OCI-LY3 (cell line): ENCODE results near the gene NR3C2.

Source experiments
- H2AFZ ChIP-seq: fragments of 200-600, 300-600 bp; shearing (Covaris generic); 2 replicates; pipeline ENCODE4 v1.6.0; 2014; ENCODE audit warnings: antibody characterized with exemption, low read depth, low read length
- H3K27ac ChIP-seq: fragments of 200-600, 300-600 bp; sonication (generic); 2 replicates; pipeline ENCODE4 v1.5.1; 2014; ENCODE audit warnings: mild to moderate bottlenecking, low read length, moderate library complexity, mixed read lengths
- H3K27me3 ChIP-seq: fragments of 200-600, 300-600 bp; sonication (generic); 2 replicates; pipeline ENCODE4 v1.6.1; 2014; ENCODE audit warnings: low read depth, low read length, mixed read lengths
- H3K36me3 ChIP-seq: fragments of 200-600, 300-600 bp; sonication (generic); replicated peaks from 2 replicates; pipeline ENCODE3; 2014; ENCODE audit warnings: low read depth, low read length, mixed read lengths
- H3K4me1 ChIP-seq: fragments of 300-600, 200-600 bp; sonication (generic); 2 replicates; pipeline ENCODE4 v1.6.1; 2014; ENCODE audit warnings: low read length, mixed read lengths
- H3K4me2 ChIP-seq: fragments of 200-600, 300-600 bp; sonication (generic); 2 replicates; pipeline ENCODE4 v1.6.1; 2014; ENCODE audit warnings: low read length, mixed read lengths
- H3K4me3 ChIP-seq: fragments of 300-600, 200-600 bp; sonication (generic); 2 replicates; pipeline ENCODE4 v1.5.1; 2014; ENCODE audit warnings: antibody characterized with exemption, mild to moderate bottlenecking, low read length, moderate library complexity
- H3K79me2 ChIP-seq: fragments of 300-600, 200-600 bp; shearing (Covaris generic); 2 replicates; pipeline ENCODE4 v1.6.1; 2014; ENCODE audit warnings: mild to moderate bottlenecking, low read length, mixed read lengths
- H3K9ac ChIP-seq: fragments of 300-600, 200-600 bp; shearing (Covaris generic); 2 replicates; pipeline ENCODE4 v1.6.0; 2014; ENCODE audit warnings: mild to moderate bottlenecking, low read length, moderate library complexity
- H3K9me3 ChIP-seq: fragments of 200-600, 300-600 bp; shearing (Covaris generic); 2 replicates; pipeline ENCODE4 v1.6.1; 2014; ENCODE audit warnings: low read length, mixed read lengths; ENCODE audit not compliant: insufficient read depth
- H4K20me1 ChIP-seq: fragments of 200-600, 300-600 bp; sonication (generic); 2 replicates; pipeline ENCODE4 v1.6.1; 2016; ENCODE audit warnings: low read length, mixed read lengths; ENCODE audit not compliant: insufficient read depth
- CTCF ChIP-seq: fragments of 200-600, 300-600 bp; sonication (generic); IDR thresholded peaks from 2 replicates; pipeline ENCODE4 v1.5.1; 2014; ENCODE audit warnings: antibody characterized with exemption, low read length, low read depth
- EZH2phosphoT487 ChIP-seq: fragments of 200-600 bp; shearing (Covaris generic); IDR thresholded peaks from 2 replicates; pipeline ENCODE4 v1.6.1; 2018; ENCODE audit warnings: antibody characterized with exemption, mixed run types, low read depth

NR3C2 gene

GRCh38 chr4:148240241-148240640 lies 202.0 kb downstream of the NR3C2 start:
- no peaks in the 10 kb centered on the region for H3K4me1 ChIP-seq
- H3K9me3 ChIP-seq: no peaks in the 10 kb centered on the region
- no peak overlapping the region for H3K4me2 ChIP-seq
- no peaks in the 10 kb centered on the region for H3K79me2 ChIP-seq
- H3K4me3 ChIP-seq: no peak overlapping the region
- H3K9ac ChIP-seq: no peak overlapping the region
- no peak overlapping the region for H2AFZ ChIP-seq
- no peaks in the 10 kb centered on the region for H3K27me3 ChIP-seq
- H3K27ac ChIP-seq: no peak overlapping the region
- H3K36me3 ChIP-seq: no peaks in the 10 kb centered on the region
- no peak for TF ChIP-seq EZH2phosphoT487
- no peaks in the 10 kb centered on the region for H4K20me1 ChIP-seq

DNA sequence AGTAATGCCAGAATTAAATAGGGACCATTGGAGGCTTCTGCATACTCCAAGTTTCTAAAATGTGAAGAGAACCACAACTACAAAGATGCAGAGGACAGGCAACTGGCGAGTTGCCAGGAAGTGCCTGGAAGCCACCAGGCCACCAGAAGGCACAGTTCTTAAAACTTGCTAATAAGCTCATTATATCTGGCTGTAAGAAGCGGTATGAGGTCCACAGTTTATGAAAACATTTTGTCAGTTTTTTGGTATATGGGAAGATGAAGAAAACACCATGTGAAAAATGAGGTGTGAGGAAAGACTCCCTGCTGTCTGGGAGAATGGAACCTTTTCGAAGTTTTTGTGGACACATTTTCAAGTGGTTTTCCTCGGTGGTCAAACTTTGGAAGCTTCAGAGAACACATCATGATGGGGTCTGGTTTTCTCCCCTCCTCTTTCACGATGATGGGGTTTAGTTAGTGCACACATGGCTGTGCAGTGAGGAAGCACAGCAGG lies 202.7 kb downstream of the NR3C2 start:
- Histone ChIP-seq H3K36me3 (no peaks in the 10 kb centered on the region), H3K27me3 (no peaks in the 10 kb centered on the region), H3K4me1 (no peaks in the 10 kb centered on the region), H3K79me2 (no peaks in the 10 kb centered on the region), H3K9me3 (no peaks in the 10 kb centered on the region), H4K20me1 (no peaks in the 10 kb centered on the region), H3K9ac (no peak overlapping the region), H3K4me2 (no peak overlapping the region), H3K4me3 (no peak overlapping the region), H3K27ac (no peak overlapping the region), H2AFZ (no peak overlapping the region)
- TF ChIP-seq EZH2phosphoT487 (no peak), CTCF (no peak)

DNA sequence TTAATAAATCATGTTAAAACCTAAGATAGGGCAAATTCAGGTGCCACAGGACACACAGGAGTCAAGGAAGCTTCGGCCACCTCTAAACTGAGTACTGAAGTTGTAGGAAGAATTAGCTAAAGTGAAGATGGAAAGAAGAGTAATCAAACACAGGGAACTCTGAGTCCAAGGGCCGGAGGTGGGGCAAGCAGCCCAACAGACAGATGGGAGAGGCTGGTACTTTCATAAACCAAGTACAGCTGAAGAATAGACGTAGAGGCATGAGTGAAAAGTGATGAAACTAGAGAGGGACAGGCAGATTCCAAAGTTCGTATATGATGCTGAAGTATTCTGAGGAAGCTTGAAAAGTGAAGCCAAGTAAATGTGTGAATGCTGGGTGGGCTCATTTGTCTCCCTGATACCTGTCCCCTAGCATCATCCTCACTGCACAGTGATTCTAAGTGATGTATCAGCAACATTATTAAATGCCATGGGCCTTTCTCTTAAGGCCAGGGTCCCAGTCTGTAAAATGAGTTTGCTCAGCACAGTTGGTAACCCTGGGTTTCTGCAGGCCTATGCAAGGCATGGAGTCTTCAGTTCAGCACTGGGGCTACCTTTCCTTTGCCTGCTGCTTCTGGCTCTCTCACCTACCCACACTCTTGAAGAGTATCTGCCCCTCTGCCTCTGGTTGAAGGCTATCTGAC lies 203.3 kb downstream of the NR3C2 start:
- Histone ChIP-seq H3K4me3 (no peak overlapping the region), H3K79me2 (no peaks in the 10 kb centered on the region), H2AFZ (no peak overlapping the region), H3K9ac (no peak overlapping the region), H3K27me3 (no peaks in the 10 kb centered on the region), H3K4me2 (no peak overlapping the region), H3K27ac (no peak overlapping the region), H3K9me3 (no peaks in the 10 kb centered on the region), H4K20me1 (no peaks in the 10 kb centered on the region), H3K36me3 (no peaks in the 10 kb centered on the region), H3K4me1 (no peaks in the 10 kb centered on the region)
- TF ChIP-seq CTCF (no peak), EZH2phosphoT487 (no peak)

- H3K4me3 ChIP-seq: no peak overlapping the region
Observed at GRCh38 chr4:148238086-148238485, 204.1 kb downstream of the NR3C2 start.

More at GRCh38 chr4:148238086-148238485, 204.1 kb downstream of the NR3C2 start:
- no peak overlapping the region for H3K27ac ChIP-seq
- no peaks in the 10 kb centered on the region for H4K20me1 ChIP-seq
- H3K9me3 ChIP-seq: no peaks in the 10 kb centered on the region
- H3K9ac ChIP-seq: no peak overlapping the region
- H2AFZ ChIP-seq: no peak overlapping the region
- H3K79me2 ChIP-seq: no peaks in the 10 kb centered on the region
- no peaks in the 10 kb centered on the region for H3K36me3 ChIP-seq
- no peaks in the 10 kb centered on the region for H3K27me3 ChIP-seq
- H3K4me2 ChIP-seq: no peak overlapping the region
- H3K4me1 ChIP-seq: no peaks in the 10 kb centered on the region
- TF ChIP-seq EZH2phosphoT487 (no peak), CTCF (no peak)
